HG02943 (cell line): ENCODE data around the gene PPP2R1B.
"Not testable (repeated sequence)": the region's sequence is repeated elsewhere in the genome, so short reads cannot be mapped to it uniquely, and the experiment has no call there.

Source experiments
- ATAC-seq: cut with Tn5 transposase; IDR thresholded peaks from one replicate; pipeline ENCODE4 v1.9.1; 2021; ENCODE audit warnings: mild to moderate bottlenecking, low read depth, moderate library complexity; ENCODE audit not compliant: unreplicated experiment

The PPP2R1B gene

DNA sequence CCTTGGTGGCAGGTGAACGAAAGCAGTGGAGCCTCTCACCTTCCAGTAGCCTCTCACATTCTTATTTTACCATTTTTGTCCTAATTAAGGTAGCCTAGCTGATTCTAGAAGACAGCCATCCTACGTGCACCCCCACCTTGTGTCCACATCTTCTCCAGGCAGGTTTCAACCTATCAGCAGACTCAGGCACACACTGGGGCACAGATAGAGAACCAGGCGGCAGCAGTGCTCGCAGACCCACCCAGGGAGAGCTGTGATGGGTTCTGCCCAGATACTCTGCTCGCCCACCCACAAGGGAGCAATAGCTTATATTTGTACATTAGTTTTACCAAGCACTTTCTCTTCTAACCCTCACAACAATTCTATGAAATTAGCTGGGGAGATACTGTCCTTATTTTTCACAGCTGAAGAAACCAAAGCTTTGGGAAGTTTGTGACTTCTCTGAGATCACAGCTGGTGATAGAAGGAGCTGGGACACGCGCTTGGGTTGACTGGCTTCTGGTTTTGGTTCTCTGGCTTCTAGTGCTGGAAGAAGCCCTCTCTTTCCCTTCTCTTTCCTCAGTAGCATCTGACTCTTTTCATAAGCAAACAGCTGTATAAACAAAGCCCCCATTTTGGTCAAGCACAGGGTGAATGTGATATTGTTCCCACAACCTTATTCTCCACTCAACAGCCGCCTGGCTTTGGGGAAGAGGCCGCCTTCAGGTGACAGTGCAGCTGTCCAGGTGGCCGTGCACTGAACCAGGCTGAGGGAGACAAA, 36.9 kb downstream of the PPP2R1B start:
- ATAC-seq, result no peak

DNA sequence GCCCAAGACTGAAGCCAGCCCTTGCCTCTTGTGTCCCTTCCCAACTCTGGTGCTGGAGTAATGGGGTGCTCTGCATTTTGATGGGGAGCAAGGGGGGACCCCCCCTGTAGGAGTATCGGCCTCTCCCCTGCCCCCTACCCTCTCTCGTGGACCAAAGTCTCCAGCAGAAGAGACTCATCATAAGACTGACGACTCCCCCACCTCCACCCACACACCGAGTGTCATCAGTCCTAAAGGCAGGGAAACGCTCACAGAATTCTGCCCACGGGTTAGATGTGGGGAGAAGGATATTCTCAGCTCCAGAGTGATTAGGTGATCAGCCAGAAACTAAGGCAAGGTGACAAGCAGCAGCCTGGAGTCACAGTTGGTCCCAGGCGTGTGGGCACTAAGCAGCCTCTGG, 38.8 kb downstream of the PPP2R1B start:
- no peak for ATAC-seq

DNA sequence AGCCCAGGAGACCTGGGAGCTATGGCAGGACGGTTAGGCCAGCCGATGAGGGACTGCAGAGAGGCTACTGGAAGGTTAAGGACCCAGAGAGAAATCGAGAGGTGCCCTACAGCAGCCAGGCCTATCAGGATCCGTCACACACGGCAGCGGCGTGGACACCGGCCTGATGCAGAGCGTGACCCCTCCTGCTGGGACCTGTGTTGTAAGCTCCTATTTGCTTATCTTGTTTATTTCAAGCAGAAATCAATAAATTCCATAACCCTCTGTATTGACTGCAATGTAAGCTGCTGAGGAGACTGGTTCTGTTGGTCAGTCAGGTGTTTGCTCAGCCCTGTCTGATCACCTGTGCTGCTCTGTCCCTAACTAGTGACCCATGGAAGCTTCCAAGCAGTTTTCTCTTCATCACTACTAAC, 39.9 kb downstream of the PPP2R1B start:
- no peak for ATAC-seq

DNA sequence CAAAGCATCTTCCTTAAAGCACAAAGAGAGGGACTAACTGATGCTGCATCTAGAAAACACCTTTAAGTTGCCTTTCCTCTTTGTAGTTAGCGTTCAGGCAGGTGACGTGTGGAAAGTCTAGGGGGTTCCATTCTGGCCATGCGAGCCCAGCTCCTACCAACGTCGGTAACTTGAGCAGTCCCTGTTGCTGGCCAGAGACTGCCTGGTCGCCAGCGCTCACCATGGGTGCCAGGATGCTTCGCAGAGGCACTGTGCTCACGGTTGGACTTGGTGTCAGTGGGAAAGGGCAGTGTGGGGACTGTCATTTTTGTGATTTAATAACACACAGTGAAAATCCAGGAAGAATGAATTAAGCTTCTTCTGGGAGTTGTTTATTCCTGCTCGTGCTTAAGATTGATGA, 40.6 kb downstream of the PPP2R1B start:
- no peak for ATAC-seq

DNA sequence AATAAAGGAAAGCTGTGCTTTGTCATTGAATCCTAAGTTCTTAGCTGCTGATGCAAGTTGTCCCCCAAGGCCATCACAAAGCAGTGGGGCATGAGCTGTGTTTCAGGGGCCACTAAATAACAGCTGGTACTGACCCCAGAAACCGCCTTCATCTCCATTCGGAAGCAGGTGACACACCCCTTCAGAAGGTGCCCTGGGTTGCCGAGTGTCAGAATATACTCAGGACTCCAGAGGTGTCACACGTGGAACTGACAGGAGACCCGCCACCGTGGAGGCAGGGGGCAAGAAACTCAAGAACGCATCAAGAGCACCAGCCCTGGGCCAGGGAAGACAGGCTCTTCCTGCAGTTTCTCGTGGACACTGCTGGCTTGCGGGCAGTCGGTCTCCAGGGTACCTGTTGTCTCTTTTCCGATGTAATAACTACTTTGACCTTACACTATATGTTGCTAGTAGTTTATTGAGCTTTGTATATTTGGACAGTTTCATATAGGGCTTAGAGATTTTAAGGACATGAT, 41.5 kb downstream of the PPP2R1B start:
- no peak for ATAC-seq

DNA sequence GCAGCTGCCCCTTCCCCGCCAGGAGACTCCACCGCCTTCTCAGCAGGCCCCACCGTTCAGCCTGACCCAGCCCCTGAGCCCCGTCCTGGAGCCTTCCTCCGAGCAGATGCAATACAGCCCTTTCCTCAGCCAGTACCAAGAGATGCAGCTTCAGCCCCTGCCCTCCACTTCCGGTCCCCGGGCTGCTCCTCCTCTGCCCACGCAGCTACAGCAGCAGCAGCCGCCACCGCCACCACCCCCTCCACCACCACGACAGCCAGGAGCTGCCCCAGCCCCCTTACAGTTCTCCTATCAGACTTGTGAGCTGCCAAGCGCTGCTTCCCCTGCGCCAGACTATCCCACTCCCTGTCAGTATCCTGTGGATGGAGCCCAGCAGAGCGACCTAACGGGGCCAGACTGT, 42.6 kb downstream of the PPP2R1B start:
- ATAC-seq, result no peak

DNA sequence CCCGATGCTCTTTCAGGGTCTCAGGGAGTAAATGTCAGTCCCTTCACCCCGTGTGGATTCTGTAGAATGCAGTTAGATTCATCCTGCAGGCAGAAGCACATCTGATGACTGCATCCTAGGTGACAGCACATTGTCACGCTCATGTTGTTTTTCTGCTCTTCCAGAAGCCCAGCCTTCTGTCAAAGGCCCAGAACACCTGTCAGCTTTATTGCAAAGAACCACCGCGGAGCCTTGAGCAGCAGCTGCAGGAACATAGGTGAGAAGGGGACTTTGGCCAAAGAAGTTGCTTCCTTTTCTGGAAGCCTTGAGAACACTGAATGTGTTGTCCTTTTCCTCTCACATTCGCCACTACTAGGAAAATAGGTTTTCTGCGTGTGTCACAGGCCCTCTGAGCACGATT, 43.7 kb downstream of the PPP2R1B start:
- no peak for ATAC-seq

DNA sequence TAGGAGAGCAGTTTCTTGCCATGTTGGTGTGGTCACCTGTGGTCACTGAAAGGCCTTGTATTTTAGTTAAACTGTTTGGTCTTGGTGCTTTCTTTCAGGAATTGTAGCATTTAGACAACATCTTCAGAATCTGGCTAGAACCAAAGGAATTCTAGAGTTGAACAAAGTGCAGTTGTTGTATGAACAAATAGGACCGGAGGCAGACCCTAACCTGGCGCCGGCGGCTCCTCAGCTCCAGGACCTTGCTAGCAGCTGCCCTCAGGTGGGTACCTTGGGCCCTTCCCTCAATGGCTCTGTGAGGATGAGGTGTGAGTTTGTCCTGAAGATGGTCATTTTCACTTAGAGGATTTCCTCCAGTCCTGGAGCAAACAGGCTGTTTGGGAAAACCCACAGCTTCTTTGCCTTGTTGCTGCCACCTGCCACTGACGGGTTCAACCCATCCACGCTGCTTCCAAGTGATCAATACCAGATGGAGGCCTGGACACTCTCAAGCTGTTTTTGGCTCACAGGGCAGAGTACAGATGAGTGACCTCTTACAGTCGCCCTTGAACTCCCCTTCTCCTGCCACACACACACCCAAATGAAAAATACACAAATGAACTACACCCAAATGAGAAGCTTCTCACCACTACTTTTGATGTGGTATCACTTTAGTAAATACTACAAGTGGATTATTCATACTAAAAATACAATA, 45.2 kb downstream of the PPP2R1B start:
- no peak for ATAC-seq

DNA sequence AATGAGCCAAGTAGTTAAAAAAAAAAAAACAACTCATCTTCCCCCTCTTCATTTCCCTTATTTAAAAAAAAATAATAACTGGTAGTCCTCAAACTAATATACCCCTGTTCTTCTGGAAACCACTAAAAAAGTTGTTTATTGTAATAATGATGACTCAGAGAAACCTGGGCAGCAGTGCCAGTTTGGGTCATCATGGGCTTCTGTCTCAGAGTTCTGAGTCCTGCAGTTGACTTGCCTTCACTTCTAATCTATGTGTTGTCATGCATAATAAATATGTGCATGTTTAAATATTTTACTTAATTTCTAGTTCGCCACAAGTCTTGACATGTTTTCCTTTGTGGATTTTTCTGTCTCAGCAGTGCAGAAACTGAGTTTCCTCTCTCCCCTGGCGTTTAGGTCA, 46.8 kb downstream of the PPP2R1B start:
- no peak for ATAC-seq

DNA sequence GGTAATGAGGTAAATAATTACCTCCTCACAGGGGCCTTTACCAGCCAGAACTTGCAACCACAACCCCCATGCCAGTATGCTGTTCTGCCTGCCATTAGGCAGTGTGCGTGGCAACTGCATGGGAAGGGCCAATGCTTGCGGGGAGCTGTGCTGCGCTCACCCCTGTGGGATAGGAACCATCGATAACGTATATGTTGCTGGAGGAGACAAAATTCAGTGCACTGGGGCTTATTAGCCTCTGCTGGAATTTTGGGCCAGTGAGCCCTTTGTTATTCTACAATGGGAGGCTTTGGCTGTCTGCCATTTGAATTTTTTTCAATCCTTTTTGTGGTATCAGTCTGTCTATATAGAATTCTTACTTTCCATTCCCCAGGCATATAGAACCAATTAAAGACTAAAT, 47.3 kb downstream of the PPP2R1B start:
- ATAC-seq, result no peak

DNA sequence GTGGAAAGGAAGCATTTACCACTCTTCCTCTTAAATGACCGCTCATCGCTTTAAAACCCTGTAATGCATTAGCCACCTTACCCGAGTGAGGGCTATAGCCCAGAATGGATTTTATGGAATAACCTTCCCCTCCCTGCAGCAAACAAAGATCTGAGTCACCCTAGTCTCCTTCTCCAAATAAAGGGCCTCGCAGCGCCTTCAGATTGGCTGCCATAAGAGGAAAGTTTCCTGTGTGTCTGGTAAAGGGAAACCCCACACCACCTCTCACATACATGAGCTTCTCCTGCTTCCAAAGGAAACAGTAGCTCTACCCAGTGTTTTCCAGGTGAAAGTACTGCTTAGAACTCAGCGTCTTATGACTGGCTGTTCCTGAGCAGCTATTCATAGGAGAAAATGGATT, 47.8 kb downstream of the PPP2R1B start:
- no peak for ATAC-seq

DNA sequence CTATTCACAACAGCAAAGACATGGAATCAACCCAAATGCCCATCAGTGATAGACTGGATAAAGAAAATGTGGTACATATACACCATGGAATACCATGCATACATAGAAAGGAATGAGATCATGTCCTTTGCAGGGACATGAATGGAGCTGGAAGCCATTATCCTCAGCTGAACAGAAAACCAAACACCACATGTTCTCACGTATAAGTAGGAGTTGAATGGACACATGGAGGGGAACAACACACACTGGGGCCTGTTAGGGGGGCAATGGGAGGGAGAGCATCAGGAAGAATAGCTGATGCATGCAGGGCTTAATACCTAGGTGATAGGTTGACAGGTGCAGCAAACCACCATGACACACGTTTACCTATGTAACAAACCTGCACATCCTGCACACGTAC, 48.5 kb downstream of the PPP2R1B start:
- ATAC-seq, result not testable (repeated sequence)

DNA sequence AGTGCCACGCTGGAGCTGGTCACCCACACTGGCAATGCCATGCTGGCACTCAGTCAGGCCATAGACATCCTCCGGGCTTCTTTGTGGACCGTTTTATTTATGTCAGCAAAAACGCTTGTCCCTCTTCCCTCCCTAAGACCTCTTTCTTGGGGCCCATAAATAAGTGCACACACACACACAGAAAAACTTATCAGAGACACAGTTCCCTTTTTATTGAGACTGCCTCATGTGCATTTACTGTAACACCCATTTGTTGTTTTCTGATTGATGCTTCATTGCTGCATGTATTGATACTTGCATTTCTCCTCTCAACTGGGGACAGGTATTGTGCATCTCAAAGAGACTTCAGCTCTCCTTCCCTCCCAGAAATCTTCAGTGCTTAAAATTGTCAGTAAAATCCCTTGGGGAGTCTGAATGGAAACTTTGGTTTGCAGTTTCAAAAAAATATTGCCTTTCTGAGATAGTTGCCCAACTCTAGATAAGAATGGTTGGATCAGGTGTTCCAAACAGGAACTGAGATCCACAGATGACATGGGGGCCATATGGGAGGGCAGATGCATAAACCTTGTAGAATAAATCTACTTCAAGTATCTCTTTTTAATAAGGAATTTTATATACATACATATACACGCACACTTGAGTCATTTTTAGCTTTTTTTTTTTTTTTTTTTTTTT, 50.9 kb downstream of the PPP2R1B start:
- no peak for ATAC-seq

DNA sequence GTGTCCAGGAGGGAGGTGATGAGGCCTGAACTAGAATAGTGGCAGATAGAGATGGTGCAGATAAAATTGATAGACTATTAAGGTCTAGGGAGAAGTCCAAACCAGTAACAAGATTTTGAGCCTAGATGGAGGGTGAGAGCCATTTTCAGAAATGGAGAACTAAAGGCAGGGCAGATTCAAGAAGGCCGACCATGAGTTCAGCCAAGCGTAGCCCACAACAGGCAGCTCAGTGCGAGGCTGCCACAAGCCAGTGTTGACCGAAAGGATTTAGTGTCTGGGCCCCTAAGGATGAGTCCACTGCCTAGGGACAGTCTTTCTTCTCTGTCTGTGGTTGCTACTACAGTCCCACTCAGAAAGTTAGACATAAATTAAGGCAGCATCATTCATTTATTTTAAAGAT, 51.7 kb downstream of the PPP2R1B start:
- ATAC-seq, result no peak

DNA sequence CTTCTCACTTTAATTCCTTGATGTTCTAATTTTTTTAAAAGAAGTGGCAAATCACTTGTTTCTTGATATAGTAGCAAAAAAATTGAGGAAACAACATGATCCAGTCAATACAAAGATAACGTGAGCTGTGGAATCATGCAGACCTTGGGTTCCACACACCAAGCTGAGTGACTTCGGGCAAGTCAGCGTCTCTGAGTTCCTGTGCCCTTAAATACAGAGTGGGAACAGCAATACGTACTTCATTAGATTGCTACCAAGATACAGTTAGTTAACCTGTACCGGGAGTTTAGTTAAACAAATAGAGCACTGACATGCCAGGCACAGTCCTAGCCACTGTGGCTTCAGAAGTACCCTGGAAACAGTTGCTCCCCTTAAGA, 58.5 kb downstream of the PPP2R1B start:
- no peak for ATAC-seq

DNA sequence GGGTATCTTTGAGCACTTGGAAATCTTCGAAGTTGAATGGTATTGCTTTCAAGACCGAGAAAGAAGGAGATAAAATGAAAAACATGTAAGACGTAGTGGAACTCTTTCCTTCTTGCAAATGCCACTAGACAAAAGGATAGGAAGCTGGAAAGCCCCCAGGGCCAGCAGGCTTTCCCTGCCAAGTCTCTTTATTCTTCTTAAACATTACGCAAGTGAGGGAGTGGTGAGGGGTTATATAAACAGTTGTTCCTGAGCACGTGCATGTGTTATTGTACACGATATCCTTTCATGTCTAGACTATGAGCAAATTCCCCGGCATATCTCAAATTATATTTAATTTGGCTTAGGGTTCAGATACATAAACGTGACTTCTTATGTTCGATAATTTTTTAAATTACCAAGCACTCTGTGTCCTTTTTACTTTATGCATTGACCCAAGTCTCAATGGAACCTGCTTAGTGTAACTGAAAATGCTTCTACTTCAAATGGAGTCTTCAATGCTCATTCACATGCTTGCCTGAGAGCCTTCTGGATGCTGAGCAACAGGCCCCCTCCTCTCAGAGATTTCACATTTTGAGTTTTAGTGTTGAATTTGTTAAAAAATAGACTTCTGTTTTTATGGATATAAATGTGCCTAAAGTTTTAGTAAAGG, 59.0 kb downstream of the PPP2R1B start:
- no peak for ATAC-seq

DNA sequence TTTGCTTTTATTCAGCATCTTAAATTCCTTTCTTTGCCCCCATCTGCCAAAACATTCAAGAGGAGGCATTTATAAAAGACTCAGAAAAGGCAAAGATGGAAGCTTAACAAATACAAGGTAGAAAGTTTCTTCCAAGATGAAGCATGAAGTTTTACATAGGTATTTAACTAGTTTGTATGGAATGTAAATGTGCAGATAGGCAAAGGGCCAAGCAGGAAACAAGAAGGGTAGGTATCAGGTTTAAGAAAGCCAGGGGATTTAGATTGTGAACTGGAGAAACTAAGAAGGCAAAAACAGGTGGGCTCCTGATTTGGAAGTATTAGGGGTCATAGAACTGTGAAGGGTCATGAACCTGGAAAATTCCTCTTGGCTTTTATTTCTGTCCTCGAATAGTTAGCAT, 62.6 kb downstream of the PPP2R1B start:
- ATAC-seq, result no peak

DNA sequence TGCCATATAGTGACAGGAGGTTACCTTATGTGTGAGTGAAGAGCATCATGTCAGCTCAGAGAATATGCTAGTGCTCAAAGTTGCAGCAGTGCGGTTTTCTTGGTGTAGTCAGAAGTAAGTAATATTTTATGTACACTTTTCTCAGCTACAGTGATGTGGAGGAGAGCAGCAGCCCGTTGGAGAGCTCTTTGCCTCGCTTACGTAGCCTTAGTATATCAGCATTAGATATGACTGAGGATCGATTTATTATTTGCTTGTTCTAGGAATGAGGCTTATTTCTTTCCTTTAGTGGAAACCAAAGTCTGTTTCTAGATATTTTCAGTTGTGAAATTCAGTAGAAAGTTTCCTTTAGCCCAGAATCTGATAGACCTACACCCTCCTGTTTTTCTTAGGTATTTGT, 63.6 kb downstream of the PPP2R1B start:
- ATAC-seq, result no peak

DNA sequence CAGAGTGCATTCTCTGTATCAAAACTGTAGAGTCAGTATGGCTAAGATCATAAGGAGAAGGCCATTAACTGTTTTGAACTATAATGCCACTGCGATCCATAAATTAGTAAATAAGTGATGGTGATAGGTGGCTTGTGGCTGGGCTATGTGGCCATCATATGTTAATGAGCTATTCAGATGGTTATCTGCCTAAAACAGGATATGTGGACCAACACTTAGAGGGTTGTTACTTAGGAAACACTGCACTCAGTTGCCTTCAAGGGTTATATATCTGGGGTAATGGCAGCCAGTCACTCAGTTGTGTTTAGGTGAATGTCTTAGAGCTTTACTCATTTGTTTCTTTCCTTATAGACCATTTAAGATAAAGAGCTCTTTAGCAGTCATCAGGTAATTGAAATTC, 66.0 kb downstream of the PPP2R1B start:
- no peak for ATAC-seq

DNA sequence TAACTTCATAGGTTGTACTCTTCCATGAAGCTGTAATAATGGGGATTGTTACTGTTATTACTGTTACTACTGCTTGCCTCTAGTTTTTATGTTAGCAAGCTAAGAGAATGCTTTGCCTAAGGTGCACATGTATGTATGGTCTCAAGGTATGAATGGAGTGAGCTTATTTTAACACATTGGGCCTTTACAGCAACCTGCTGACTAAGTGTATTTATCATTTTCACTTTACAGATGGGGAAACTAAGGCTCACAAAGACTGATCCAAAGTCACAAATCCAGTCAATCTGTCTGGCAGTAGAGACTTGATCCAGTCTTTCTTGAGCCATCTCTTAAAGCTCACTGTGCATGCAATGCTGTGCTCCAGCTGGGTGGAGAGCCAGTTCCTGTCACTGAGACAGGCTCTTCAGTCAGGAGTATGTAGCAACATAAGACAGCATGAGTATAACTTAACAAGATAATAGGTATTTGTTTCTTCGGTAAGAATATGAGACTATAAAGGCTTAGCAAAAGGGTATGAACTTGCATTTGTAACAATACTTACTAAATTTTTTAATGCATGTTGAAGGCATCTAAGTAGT, 66.5 kb downstream of the PPP2R1B start:
- ATAC-seq, result no peak
